Trophoblast cell (in vitro differentiated cells and primary cell): Measurements from ENCODE around the gene STARD3NL.
"Not testable (repeated sequence)": the region's sequence is repeated elsewhere in the genome, so short reads cannot be mapped to it uniquely, and the experiment has no call there.

ENCODE experiments used
- DNase-seq, 2 donors: peaks; one replicate each; pipeline ENCODE4 v3.0.0-alpha.2; 2016
- H2AFZ ChIP-seq: 2 replicates; pipeline ENCODE4 v1.6.1; 2013; ENCODE audit warnings: low read length, moderate library complexity, mild to moderate bottlenecking; ENCODE audit not compliant: insufficient read depth, poor library complexity
- H2AK5ac ChIP-seq: 2 replicates; pipeline ENCODE4 v1.6.1; 2013; ENCODE audit warnings: mild to moderate bottlenecking, low read length
- H2BK120ac ChIP-seq: 2 replicates; pipeline ENCODE4 v1.6.1; 2013; ENCODE audit warnings: low read length, mild to moderate bottlenecking, moderate library complexity; ENCODE audit not compliant: insufficient read depth, poor library complexity
- H2BK12ac ChIP-seq: 2 replicates; pipeline ENCODE4 v1.6.1; 2013; ENCODE audit warnings: mild to moderate bottlenecking, low read length, moderate library complexity
- H2BK5ac ChIP-seq: 2 replicates; pipeline ENCODE4 v1.6.1; 2013; ENCODE audit warnings: low read length, low read depth, moderate library complexity, mild to moderate bottlenecking; ENCODE audit not compliant: poor library complexity
- H3K14ac ChIP-seq: 2 replicates; pipeline ENCODE4 v1.6.1; 2013; ENCODE audit warnings: mild to moderate bottlenecking, low read length
- H3K18ac ChIP-seq: 2 replicates; pipeline ENCODE4 v1.6.1; 2013; ENCODE audit warnings: mild to moderate bottlenecking, low read length
- H3K23ac ChIP-seq: 2 replicates; pipeline ENCODE4 v1.6.1; 2013; ENCODE audit warnings: low read length
- H3K27ac ChIP-seq: 2 replicates; pipeline ENCODE4 v1.5.1; 2013; ENCODE audit warnings: low read depth, mild to moderate bottlenecking, inconsistent platforms, low read length, moderate library complexity
- H3K27me3 ChIP-seq: 2 replicates; pipeline ENCODE4 v1.6.1; 2013; ENCODE audit warnings: inconsistent platforms, mild to moderate bottlenecking, low read length, moderate library complexity; ENCODE audit not compliant: insufficient read depth
- H3K36me3 ChIP-seq, 2 experiments: 1 replicate in 1 of 2; 2 replicates in 1 of 2; pipeline ENCODE4 v1.6.1; 2013; ENCODE audit warnings: low read length in 2 of 2, mild to moderate bottlenecking in 2 of 2, moderate library complexity in 1 of 2; ENCODE audit not compliant: insufficient read depth in 2 of 2, control insufficient read depth in 1 of 2
- H3K4ac ChIP-seq: 2 replicates; pipeline ENCODE4 v1.6.1; 2013; ENCODE audit warnings: low read depth, mild to moderate bottlenecking, low read length, moderate library complexity
- H3K4me1 ChIP-seq, 2 experiments: 1 replicate in 1 of 2; 2 replicates in 1 of 2; pipeline ENCODE4 v1.6.1; 2013; ENCODE audit warnings: low read length in 2 of 2, mild to moderate bottlenecking in 2 of 2, moderate library complexity in 1 of 2; ENCODE audit not compliant: insufficient read depth in 2 of 2, control insufficient read depth in 1 of 2
- H3K4me2 ChIP-seq: 2 replicates; pipeline ENCODE4 v1.6.1; 2013; ENCODE audit warnings: inconsistent platforms, mild to moderate bottlenecking, low read length, moderate library complexity
- H3K4me3 ChIP-seq: 2 replicates; pipeline ENCODE4 v1.5.1; 2013; ENCODE audit warnings: mild to moderate bottlenecking, low read depth, low read length, inconsistent platforms
- H3K79me1 ChIP-seq: one replicate; pipeline ENCODE4 v1.6.1; 2013; ENCODE audit warnings: low read length
- H3K79me2 ChIP-seq: 2 replicates; pipeline ENCODE4 v1.6.1; 2013; ENCODE audit warnings: low read length, mild to moderate bottlenecking; ENCODE audit not compliant: control insufficient read depth, insufficient read depth, poor library complexity
- H3K9ac ChIP-seq: 2 replicates; pipeline ENCODE4 v1.6.1; 2013; ENCODE audit warnings: mild to moderate bottlenecking, low read length
- H3K9me3 ChIP-seq: 2 replicates; pipeline ENCODE4 v1.6.1; 2013; ENCODE audit warnings: low read depth, mild to moderate bottlenecking, control low read depth, inconsistent platforms, low read length; ENCODE audit not compliant: insufficient read depth
- H4K12ac ChIP-seq: 2 replicates; pipeline ENCODE4 v1.6.1; 2013; ENCODE audit warnings: low read depth, mild to moderate bottlenecking, low read length, moderate library complexity
- H4K8ac ChIP-seq: 2 replicates; pipeline ENCODE4 v1.6.1; 2013; ENCODE audit warnings: low read depth, mild to moderate bottlenecking, low read length, moderate library complexity
- H4K91ac ChIP-seq: one replicate; pipeline ENCODE4 v1.6.1; 2013; ENCODE audit warnings: low read depth, mild to moderate bottlenecking, low read length, moderate library complexity
- WGBS: extraction: QIAGEN DNeasy Blood & Tissue Kit; methylation state at CpG from one replicate; pipeline ENCODE4 v1.1.7; 2013; ENCODE audit warnings: missing lambda C conversion rate; ENCODE audit not compliant: insufficient read length, insufficient coverage; ENCODE audit errors: extremely low coverage; 5-methylcytosine and 5-hydroxymethylcytosine counted together

Gene STARD3NL

DNA sequence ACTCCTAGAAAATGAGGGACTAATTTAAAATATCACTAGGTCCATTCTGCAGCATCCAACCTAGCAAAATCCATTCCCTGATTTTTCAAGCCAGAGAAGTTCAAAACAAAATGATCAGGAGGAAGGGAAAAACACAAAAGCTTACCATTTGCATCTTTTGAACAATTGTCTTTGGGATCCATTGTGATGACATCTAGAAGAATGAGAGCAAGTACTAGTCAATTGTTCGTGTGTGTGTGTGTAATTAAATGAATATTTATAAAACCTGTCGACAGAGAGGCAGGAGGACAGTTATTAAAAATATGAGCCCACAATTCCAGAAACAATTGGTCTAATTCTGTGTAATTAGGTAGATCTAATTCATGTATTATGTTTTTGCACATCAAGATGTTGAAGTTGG lies 84.0 kb downstream of the STARD3NL start:
- H3K79me1 ChIP-seq, H3K9ac ChIP-seq, H3K4ac ChIP-seq, H3K4me2 ChIP-seq, H3K14ac ChIP-seq, H3K23ac ChIP-seq, H3K4me3 ChIP-seq, H4K8ac ChIP-seq, H2BK5ac ChIP-seq, H3K79me2 ChIP-seq, H3K27ac ChIP-seq, H4K91ac ChIP-seq, DNase-seq, H3K18ac ChIP-seq, H3K9me3 ChIP-seq, H3K36me3 ChIP-seq, H2AFZ ChIP-seq, H4K12ac ChIP-seq, H3K27me3 ChIP-seq, H3K4me1 ChIP-seq, H2BK12ac ChIP-seq, H2BK120ac ChIP-seq, H2AK5ac ChIP-seq: not testable (repeated sequence)
- no CpG with 5 or more reads among the region's 2 CpGs for WGBS

DNA sequence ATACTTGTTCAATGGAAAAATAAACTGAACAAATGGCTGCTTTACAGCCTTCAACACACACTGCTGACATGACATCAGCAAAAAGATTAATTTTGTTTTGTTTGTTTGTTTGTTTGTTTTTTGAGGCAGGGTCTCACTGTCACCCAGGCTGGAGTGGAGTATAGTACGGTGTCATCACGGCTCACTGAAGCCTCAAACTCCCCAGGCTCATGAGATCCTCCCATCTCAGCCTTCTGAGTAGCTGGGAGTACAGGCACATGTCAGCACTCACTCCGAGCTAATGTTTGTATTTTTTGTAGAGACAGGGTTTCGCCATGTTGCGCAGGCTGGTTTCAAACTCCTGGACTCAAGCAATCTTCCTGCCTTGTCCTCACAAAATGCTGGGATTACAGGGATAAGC lies 84.5 kb downstream of the STARD3NL start:
- Histone ChIP-seq H4K91ac (no peak overlapping the region), H3K79me1 (no peaks in the 10 kb centered on the region), H2AFZ (no peak overlapping the region), H2BK12ac (no peak overlapping the region), H4K8ac (no peak overlapping the region), H2BK120ac (no peak overlapping the region), H3K18ac (no peak overlapping the region), H3K4ac (no peak overlapping the region), H4K12ac (no peak overlapping the region), H3K36me3 (no peaks in the 10 kb centered on the region), H3K79me2 (no peaks in the 10 kb centered on the region), H3K4me2 (no peak overlapping the region), H2BK5ac (no peak overlapping the region), H3K4me1 (no peaks in the 10 kb centered on the region), H3K27me3 (no peaks in the 10 kb centered on the region), H2AK5ac (no peak overlapping the region), H3K9ac (no peak overlapping the region), H3K27ac (no peak overlapping the region), H3K9me3 (no peaks in the 10 kb centered on the region), H3K4me3 (no peak overlapping the region), H3K14ac (no peak overlapping the region), H3K23ac (no peak overlapping the region)
- DNase-seq = no peak
- WGBS = no CpG with 5 or more reads among the region's 5 CpGs

DNA sequence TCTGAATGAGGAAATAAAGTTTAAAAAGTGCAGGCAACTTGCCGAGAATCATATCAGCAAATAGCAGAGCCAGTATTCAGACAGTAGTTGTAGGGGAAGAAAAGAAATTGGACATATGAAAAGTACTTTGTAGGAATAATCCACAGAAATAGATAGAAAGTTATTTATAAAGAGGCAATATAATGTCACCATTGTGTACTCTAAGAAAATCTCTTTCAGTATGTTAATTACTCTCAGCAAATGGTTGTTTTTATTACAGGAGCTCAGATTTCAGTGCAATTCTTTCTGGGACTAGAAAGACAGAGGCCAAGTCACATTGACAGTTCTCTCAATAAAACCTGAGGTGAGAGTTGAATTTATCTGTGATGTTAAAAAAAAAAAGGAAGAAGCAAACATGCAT lies 85.2 kb downstream of the STARD3NL start:
- not testable (repeated sequence) for H3K79me2 ChIP-seq, H3K4me2 ChIP-seq
- no CpG with 5 or more reads among the region's 1 CpG for WGBS

DNA sequence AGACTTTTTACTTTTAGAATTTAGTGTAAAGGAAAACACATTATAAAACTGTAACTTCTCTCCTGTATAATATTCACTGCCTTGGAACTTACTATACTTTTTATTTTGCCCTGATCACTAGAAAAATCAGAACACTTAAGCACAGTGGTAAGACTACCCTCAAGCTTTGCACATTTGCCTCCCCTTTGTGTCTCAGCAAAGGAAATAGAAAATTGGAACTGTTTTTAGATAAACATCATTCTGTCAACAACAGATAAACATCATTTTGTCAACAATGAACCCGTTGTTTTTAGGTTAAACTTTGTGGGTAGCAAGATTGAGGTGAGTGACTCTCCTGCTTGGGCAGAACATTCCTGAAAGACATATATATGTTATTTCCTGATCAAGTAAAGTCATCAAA lies 86.6 kb downstream of the STARD3NL start:
- not testable (repeated sequence) for H3K14ac ChIP-seq, H3K9me3 ChIP-seq, H3K9ac ChIP-seq, H3K4me2 ChIP-seq, H2BK120ac ChIP-seq, H2AFZ ChIP-seq, H3K23ac ChIP-seq, H3K4me3 ChIP-seq, H2BK12ac ChIP-seq, H3K36me3 ChIP-seq, H2BK5ac ChIP-seq, H3K18ac ChIP-seq, H3K4ac ChIP-seq, H3K27ac ChIP-seq, H4K8ac ChIP-seq, H4K91ac ChIP-seq, H3K79me1 ChIP-seq, H3K79me2 ChIP-seq, H2AK5ac ChIP-seq, H3K4me1 ChIP-seq, H3K27me3 ChIP-seq, H4K12ac ChIP-seq, DNase-seq
- no CpG with 5 or more reads among the region's 1 CpG for WGBS

More for the DNA sequence above, 85.2 kb downstream of the STARD3NL start:
- H3K9ac ChIP-seq, H2AFZ ChIP-seq, H2AK5ac ChIP-seq, H3K4ac ChIP-seq, H3K23ac ChIP-seq, H3K27ac ChIP-seq, H4K8ac ChIP-seq, H3K27me3 ChIP-seq, H2BK120ac ChIP-seq, H3K9me3 ChIP-seq, H4K12ac ChIP-seq, DNase-seq, H3K18ac ChIP-seq, H3K14ac ChIP-seq, H3K79me1 ChIP-seq, H3K4me1 ChIP-seq, H2BK12ac ChIP-seq, H2BK5ac ChIP-seq, H4K91ac ChIP-seq, H3K36me3 ChIP-seq, H3K4me3 ChIP-seq: not testable (repeated sequence)
